ENCODE data around the gene MROH9.

Gene MROH9

DNA sequence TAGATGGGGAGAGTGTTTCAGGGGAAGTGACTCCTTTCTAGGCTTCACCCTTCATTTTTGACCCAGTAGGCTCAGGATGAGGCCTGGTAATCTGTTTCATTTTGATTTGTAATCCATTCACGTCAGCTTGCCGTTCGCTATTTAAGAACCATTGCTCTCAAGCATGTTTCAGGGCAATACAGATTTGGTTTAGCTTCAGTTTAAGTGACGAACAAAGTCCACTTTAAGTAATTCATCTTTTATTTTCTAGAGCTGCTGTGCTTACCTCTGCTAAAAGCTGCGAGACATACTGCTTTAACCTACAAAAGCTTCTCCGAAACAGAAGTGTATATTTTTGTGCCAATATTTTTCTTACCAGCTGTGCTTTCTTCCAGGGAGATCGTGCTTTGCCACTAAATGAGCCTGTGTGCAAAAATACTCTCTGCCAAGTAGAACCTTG lies 146.4 kb downstream of the MROH9 start:
- CTCF ChIA-PET = interaction anchor here (0.7 to 1.8 kb wide), 3 partner anchors 8 to 232 kb away, joined by 3 to 10 read pairs (median 4); partner anchors contain the start of genes FMO3 and FMO4
- no peak overlapping the region for H3K4me3 Mint-ChIP-seq

GRCh38 chr1:171082606-171083005 lies 147.3 kb downstream of the MROH9 start:
- H3K36me3 Mint-ChIP-seq = no peaks in the 10 kb centered on the region
- CTCF ChIA-PET = no interaction called here
- DNase-seq = no peak

More for the DNA sequence above, 146.4 kb downstream of the MROH9 start:
- Mint-ChIP-seq H3K4me1 (no peaks in the 10 kb centered on the region), H3K27me3 (no peaks in the 10 kb centered on the region), H3K9me3 (no peaks in the 10 kb centered on the region), H3K27ac (no peak overlapping the region), H3K36me3 (no peaks in the 10 kb centered on the region)
- no peak for DNase-seq

DNA sequence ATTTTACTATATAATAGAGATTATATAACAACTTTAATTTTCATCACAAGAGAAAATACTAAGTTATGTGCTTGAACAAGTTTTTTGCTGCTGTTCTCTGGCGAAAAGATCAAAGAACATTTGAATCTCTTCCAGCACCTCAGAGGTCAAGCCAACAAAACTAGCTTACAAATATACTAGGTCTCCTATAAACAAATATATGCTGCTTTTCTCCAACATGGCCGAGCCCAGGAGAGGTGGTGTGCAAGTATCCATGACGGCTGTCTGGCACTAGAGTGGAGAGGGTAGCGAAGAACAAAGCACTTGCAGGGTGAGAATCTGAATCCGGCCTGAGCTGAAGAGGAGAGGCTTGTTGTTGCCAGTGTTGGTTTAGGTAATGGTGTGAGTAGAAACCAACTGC lies 147.9 kb downstream of the MROH9 start:
- Mint-ChIP-seq H3K27me3 (no peaks in the 10 kb centered on the region), H3K4me1 (no peaks in the 10 kb centered on the region), H3K36me3 (no peaks in the 10 kb centered on the region), H3K9me3 (no peaks in the 10 kb centered on the region), H3K27ac (no peak overlapping the region), H3K4me3 (no peak overlapping the region)
- CTCF ChIA-PET = no interaction called here
- no peak for DNase-seq

More at GRCh38 chr1:171082606-171083005, 147.3 kb downstream of the MROH9 start:
- no peak overlapping the region for H3K27ac Mint-ChIP-seq
- no peaks in the 10 kb centered on the region for H3K27me3 Mint-ChIP-seq
- H3K4me1 Mint-ChIP-seq = no peaks in the 10 kb centered on the region
- H3K4me3 Mint-ChIP-seq = no peak overlapping the region
- H3K9me3 Mint-ChIP-seq = no peaks in the 10 kb centered on the region

DNA sequence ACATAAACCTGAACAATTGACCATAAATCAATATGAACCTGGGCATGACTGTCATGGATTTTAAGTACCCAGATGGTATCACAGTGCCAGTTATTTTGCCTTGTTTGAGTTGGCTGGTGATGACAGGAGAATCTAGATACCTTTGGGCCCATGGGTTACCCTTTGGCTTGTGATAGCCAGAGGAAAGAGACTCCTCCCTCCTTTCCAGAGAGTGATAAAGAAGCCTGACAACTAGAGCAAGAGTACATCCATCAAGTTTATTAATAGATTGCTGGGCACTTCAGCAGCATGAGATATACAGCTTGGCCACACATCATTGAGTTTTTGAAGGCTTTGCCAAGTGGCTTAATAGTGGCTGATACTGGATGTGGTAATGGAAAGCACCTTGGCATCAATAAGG lies 148.8 kb downstream of the MROH9 start:
- Mint-ChIP-seq H3K4me1 (no peaks in the 10 kb centered on the region), H3K27ac (no peak overlapping the region), H3K27me3 (no peaks in the 10 kb centered on the region), H3K4me3 (no peak overlapping the region), H3K9me3 (no peaks in the 10 kb centered on the region), H3K36me3 (no peaks in the 10 kb centered on the region)
- no peak for DNase-seq
- CTCF ChIA-PET = no interaction called here

GRCh38 chr1:171084870-171085269 lies 149.5 kb downstream of the MROH9 start:
- no peaks in the 10 kb centered on the region for H3K36me3 Mint-ChIP-seq
- DNase-seq = no peak
- CTCF ChIA-PET = no interaction called here
- H3K27me3 Mint-ChIP-seq = no peaks in the 10 kb centered on the region
- no peak overlapping the region for H3K4me3 Mint-ChIP-seq
- no peaks in the 10 kb centered on the region for H3K4me1 Mint-ChIP-seq
- no peak overlapping the region for H3K27ac Mint-ChIP-seq
- no peaks in the 10 kb centered on the region for H3K9me3 Mint-ChIP-seq

GRCh38 chr1:171087896-171088295 lies 152.6 kb downstream of the MROH9 start:
- no peaks in the 10 kb centered on the region for H3K4me1 Mint-ChIP-seq
- H3K4me3 Mint-ChIP-seq = no peak overlapping the region
- no peak for DNase-seq
- no peak overlapping the region for H3K27ac Mint-ChIP-seq
- CTCF ChIA-PET = no interaction called here
- no peaks in the 10 kb centered on the region for H3K9me3 Mint-ChIP-seq
- H3K27me3 Mint-ChIP-seq = no peaks in the 10 kb centered on the region
- no peaks in the 10 kb centered on the region for H3K36me3 Mint-ChIP-seq

DNA sequence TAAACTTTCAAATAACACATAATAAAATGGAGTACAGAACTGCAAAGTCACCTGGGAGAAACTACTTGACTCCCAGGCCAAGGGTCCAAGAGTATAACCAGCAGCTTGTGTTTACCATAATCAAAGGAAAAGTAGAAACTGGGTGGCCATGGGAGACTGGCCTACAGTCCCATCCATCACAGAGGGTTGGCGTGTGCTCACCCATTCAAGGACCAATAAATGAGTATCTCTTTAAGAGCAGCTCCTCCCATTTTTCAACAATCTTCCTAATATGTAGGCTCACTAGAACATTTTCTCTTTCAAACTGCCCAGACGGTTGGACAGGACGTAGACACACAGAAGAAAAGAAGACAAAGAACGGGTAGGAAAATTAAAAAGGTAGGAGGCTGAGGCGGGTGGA lies 155.3 kb downstream of the MROH9 start, which contains the start of gene FMO3:
FMO3 (plus strand) TSS at position 302 of the 400 bp plus-strand sequence. CDS start 1,754 bp downstream, outside the sequence.
- no peak within 1 kb of the TSS for H3K27ac Mint-ChIP-seq
- CTCF ChIA-PET = interaction anchor here (1.1 kb wide), 1 partner anchor 9 kb away, joined by 3 read pairs; no protein-coding TSS in a partner anchor
- no peak within 1 kb of the TSS for H3K4me3 Mint-ChIP-seq
- H3K27me3 Mint-ChIP-seq = no peaks in the 10 kb centered on the region
- no peaks in the 10 kb centered on the region for H3K36me3 Mint-ChIP-seq
- no peaks in the 10 kb centered on the region for H3K9me3 Mint-ChIP-seq
- DNase-seq = no peak
- H3K4me1 Mint-ChIP-seq = no peaks in the 10 kb centered on the region

DNA sequence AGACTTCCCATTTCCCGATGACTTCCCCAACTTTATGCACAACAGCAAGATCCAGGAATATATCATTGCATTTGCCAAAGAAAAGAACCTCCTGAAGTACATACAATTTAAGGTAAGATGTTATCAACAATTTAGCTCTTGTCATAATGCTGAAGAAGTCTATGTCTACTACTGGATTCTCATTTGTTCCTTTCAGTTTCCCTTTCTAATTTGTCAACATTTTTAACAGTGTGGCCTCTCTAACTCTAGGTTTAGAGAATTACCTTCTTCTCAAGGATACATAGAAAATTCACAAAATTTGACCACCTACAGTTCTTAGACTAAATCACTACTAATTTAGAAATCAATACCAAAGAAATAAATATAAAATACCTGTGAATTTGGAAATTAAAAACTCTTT lies 168.5 kb downstream of the MROH9 start:
- Mint-ChIP-seq H3K4me1 (no peaks in the 10 kb centered on the region), H3K36me3 (no peaks in the 10 kb centered on the region), H3K4me3 (no peak overlapping the region), H3K27me3 (no peaks in the 10 kb centered on the region), H3K27ac (no peak overlapping the region), H3K9me3 (no peaks in the 10 kb centered on the region)
- no peak for DNase-seq
- CTCF ChIA-PET = no interaction called here

DNA sequence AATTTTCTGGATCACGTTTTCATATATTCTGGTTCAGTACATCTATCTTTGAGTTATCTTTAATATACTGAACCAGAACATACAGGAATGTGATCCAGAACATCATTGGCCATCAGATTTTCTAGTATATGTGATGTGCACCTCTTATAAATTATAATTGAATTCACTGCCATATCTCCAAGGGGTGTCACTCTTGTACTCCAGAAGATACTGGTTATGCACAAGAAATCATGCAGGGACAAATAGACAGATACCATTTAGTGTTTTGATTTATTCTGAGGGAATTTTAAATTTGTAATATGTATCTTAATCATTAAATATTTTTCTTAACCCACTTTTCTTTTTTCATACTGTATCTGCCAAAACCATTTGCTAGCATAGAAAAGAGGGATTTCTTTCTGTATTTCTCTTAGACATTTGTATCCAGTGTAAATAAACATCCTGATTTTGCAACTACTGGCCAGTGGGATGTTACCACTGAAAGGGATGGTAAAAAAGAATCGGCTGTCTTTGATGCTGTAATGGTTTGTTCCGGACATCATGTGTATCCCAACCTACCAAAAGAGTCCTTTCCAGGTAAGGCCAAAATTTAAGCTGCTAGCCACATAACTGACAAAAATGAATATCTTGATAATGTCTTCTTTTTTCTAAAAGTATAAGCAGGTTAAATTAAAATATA lies 172.1 kb downstream of the MROH9 start:
- Mint-ChIP-seq H3K9me3 (no peaks in the 10 kb centered on the region), H3K4me1 (no peaks in the 10 kb centered on the region), H3K27ac (no peak overlapping the region), H3K4me3 (no peak overlapping the region), H3K27me3 (no peaks in the 10 kb centered on the region), H3K36me3 (no peaks in the 10 kb centered on the region)
- DNase-seq = no peak
- CTCF ChIA-PET = no interaction called here

- Mint-ChIP-seq H3K27me3 (no peaks in the 10 kb centered on the region), H3K36me3 (no peaks in the 10 kb centered on the region), H3K9me3 (no peaks in the 10 kb centered on the region), H3K4me3 (no peak overlapping the region), H3K27ac (no peak overlapping the region), H3K4me1 (no peaks in the 10 kb centered on the region)
- no peak for DNase-seq
- CTCF ChIA-PET = no interaction called here
Observed at GRCh38 chr1:171107969-171108368, 172.6 kb downstream of the MROH9 start.

DNA sequence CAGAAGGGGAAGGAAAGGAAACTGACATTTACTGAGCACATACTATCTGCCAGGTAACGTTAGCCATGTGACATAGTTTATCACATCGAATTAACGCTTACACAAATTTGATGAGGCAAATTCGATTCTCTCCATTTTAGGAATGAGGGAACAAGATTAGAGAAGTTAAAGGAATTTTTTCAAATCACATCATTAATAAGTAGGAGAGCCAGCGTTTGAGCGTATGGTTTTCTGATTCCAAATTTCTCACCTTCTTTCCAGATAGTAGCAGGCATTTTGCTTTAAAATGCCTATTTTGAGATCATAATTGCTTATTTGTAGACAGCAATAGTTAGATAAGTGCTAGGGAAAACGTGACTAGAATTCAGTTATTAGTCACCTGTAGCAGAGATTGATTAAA lies 174.6 kb downstream of the MROH9 start:
- no peak for DNase-seq
- no peaks in the 10 kb centered on the region for H3K4me1 Mint-ChIP-seq
- H3K9me3 Mint-ChIP-seq = no peaks in the 10 kb centered on the region
- no peaks in the 10 kb centered on the region for H3K36me3 Mint-ChIP-seq
- H3K27ac Mint-ChIP-seq = no peak overlapping the region
- CTCF ChIA-PET = no interaction called here
- H3K4me3 Mint-ChIP-seq = no peak overlapping the region
- no peaks in the 10 kb centered on the region for H3K27me3 Mint-ChIP-seq

- no peaks in the 10 kb centered on the region for H3K36me3 Mint-ChIP-seq
- CTCF ChIA-PET = no interaction called here
Observed at GRCh38 chr1:171110621-171111326, 175.4 kb downstream of the MROH9 start.

GRCh38 chr1:171112119-171112518 lies 176.8 kb downstream of the MROH9 start:
- CTCF ChIA-PET = no interaction called here
- Mint-ChIP-seq H3K36me3 (no peaks in the 10 kb centered on the region), H3K9me3 (no peaks in the 10 kb centered on the region), H3K27me3 (no peaks in the 10 kb centered on the region), H3K4me3 (no peak overlapping the region), H3K4me1 (no peaks in the 10 kb centered on the region), H3K27ac (no peak overlapping the region)
- DNase-seq = no peak

More at GRCh38 chr1:171110621-171111326, 175.4 kb downstream of the MROH9 start:
- Mint-ChIP-seq H3K4me3 (no peak overlapping the region), H3K27ac (no peak overlapping the region), H3K4me1 (no peaks in the 10 kb centered on the region), H3K27me3 (no peaks in the 10 kb centered on the region), H3K9me3 (no peaks in the 10 kb centered on the region)
- no peak for DNase-seq

- H3K27ac Mint-ChIP-seq = no peak overlapping the region
- no peak overlapping the region for H3K4me3 Mint-ChIP-seq
- DNase-seq = no peak
- H3K9me3 Mint-ChIP-seq = no peaks in the 10 kb centered on the region
- no peaks in the 10 kb centered on the region for H3K36me3 Mint-ChIP-seq
- CTCF ChIA-PET = no interaction called here
- H3K4me1 Mint-ChIP-seq = no peaks in the 10 kb centered on the region
- H3K27me3 Mint-ChIP-seq = no peaks in the 10 kb centered on the region
Observed at GRCh38 chr1:171113382-171113781, 178.0 kb downstream of the MROH9 start.
